Stimulated activated naive CD4-positive, alpha-beta T cell treated with Interleukin-2 at 50 U/mL for 16 hours (primary cell): ENCODE results near the gene SWI5.
"Not testable (repeated sequence)": the region's sequence is repeated elsewhere in the genome, so short reads cannot be mapped to it uniquely, and the experiment has no call there.

ENCODE experiments used
- DNase-seq: peaks from one replicate; lab custom pipeline; 2025; lab: John Stamatoyannopoulos, UW

The SWI5 gene

DNA sequence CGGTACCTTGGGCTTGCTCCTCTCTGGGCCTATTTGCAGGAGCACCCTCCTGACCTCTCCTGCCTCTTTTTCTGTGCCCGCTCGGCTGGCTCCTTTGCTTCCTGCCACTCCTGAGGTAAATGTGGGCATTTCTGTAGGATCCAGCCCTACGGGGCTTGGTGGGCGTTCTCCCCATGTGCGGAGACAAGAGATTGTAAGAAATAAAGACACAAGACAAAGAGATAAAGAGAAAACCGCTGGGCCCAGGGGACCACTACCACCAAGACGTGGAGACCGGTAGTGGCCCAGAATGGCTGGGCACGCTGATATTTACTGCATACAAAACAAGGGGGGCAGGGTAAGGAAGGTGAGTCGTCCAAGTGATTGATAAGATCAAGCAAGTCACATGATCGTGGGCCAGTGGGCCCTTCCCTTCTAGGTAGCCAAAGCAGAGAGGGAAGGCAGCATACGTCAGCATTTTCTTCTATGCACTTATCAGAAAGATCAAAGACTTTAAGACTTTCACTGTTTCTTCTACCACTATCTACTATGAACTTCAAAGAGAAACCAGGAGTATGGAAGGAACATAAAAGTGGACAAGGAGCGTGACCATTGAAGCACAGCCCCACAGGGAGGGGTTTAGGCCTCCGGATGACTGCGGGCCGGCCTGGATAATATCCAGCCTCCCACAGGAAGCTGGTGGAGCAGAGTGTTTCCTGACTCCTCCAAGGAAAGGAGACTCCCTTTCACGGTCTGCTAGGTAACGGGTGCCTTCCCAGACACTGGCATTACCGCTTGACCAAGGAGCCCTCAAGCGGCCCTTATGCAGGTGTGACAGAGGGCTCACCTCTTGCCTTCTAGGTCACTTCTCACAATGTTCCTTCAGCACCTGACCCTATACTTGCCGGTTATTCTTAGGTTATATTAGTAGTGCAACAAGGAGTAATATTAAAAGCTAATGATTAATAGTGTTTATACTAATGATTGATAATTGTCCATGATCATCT is 3.3 kb downstream of the SWI5 start:
- not testable (repeated sequence) for DNase-seq

DNA sequence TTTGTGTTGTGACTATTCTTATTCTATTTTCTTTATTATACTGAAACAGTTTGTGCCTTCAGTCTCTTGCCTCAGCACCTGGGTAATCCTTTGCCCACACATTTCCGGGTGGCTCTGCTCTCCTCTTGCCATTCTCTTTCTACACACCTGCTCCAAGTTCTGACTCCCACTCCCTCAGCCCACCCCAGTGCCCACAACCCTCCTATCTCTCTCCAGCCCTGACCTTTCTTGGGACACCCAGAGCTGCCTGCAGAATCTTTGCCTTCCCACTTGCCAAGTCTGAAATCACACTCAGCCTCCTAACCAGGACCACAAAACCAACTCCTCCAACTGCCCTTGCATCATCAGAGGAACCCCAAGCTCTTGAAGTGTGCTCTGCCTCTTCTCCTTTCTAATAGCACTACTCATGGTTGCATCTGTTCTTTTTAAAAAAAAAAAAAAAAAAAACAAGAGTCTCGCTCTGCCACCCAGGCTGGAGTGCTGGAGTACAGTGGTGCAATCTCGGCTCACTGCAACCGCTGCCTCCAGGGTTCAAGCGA is 4.1 kb downstream of the SWI5 start:
- DNase-seq, result no peak

DNA sequence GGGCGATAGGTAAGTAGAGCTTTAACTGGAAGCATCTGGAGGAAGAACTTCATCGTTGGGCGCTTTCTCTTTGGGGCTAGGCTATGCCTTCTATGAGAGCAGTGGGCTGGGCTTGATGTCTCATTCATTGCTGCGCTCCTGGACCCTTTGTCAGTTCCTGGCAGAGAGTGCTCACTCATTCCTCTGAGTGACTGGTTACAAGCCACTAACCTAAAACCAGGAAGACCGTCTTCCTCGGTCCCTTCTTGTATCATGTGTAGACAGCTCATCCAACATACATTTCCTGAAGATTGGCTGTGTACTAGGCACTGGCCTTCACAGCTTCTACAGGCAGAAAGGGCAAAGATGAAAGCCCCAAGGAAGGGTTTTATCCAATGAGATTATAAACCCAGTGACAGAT is 6.4 kb downstream of the SWI5 start:
- DNase-seq, result no peak

DNA sequence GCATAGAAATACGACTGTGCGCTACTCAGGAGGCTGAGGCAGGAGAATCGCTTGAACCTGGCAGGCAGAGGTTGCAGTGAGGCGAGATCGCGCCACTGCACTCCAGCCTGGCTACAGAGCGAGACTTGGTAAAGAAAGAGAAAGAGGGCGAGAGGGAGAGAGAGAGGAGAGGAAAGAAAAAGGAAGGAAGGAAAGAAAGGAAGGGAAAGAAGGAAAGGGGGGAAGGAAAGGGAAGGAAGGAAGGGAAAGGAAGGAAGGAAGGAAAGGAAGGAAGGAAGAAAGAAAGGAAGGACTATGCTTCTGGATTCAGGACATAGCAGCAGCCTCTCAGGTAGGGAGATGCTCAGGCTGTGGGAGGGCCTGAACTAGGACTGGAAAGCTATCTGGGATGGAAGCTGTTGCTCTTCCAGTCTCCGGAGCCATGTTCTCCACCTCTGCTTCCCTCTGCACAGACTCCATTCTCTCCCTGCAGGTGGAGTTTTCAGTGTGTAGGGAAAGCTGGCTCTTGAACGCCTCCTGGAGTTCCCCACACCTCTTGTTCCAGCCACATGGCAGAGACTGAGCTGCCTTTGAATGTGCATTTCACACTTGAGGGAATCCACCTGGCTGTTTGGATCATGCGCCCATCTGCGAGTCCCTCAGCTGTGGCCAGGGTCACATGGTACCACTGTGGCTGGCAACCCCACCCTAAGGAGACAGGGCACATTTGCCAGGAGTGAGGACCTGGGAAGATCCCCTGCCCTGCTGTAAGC is 9.1 kb downstream of the SWI5 start:
- no peak for DNase-seq

DNA sequence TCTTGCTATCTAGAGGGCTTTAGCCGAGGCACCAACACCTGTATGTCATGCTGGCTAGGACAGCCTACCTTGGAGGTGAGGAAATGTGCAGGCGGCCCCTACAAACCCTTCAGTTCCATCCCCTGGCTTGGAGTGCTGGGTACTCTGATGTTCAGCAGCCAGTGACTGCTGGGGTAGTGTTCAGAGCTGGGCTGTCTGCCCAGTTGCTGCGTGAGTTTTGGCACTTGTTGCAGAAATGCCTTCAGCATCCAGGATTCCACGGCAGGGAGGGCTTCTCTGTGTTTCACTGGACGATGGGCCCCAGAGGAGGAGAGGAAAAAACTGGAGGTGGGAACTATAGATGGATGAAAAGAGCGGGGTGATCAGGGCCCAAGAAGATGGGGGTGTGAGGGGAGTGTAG is 10.4 kb downstream of the SWI5 start:
- DNase-seq, result no peak

DNA sequence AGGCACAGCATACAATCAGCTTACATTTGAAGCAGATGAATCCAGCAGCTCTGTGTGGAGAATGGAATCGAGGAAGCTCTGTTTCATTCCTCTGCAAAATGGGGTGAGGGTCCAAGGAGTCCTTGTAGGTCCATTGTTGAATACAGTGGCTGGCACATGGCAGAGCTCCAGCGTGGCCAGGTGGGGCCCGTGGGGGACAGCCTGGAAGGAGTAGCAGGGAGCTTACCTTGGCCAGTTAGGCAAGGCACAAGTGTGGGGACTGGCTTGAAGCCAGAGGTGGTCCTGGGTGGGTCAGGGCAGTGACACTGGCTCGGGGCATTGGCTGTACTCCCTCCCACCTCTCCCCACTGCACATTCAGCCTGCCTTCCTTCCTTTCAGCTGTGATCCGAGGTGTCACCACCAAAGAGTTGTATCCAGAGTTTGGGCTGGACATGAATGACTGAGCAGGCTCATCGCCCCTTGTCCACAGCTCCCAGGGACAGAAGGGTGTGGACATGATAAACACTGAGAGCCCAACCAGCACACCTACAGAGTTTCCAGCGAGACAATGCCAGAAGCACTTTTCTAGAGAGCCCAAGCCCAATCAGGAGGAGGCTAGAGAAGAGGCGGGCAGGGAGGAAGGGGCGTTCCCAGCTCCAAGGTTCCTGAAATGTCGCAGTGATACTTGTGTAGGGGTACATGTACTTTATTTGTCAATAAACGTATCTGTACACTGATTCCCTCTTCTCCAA is 12.4 kb downstream of the SWI5 start:
- no peak for DNase-seq

DNA sequence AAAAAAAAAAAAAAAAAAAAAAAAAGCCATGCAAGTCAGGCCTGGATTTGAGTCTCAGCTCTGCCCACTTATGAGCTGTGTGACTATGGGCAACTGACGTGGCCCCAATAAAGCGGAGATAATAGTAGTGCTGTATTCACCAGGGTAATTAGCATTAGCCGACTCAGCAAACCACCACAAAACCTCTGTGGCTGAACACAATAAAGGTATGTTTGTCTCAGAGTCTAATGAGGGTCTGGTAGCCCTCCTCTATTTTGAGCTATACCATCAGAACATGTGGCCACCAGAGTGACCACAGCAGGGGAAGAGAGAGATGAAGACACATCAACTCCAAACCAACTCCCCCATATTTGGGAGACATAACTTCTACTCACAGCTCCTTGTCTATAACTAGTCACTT is 15.9 kb downstream of the SWI5 start:
- DNase-seq, result no peak

DNA sequence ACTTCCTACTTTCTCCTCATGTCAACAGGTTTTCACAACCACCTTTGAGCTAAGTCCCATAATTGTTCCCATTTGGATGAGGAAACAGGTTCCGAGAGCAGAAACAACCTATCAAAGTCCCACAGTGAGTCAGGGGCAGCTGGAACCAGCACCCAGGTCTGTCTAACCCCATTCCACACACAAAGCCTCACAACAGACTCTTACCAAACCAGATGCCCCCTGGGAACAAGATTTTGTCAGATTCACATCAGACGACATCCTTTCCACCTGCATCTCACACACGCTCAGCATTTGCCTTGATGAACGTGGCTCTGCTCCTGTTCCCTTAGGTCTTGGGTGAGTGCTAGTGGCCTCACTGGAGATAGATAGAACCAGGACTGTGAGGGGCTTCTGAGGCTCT is 17.0 kb downstream of the SWI5 start:
- no peak for DNase-seq

DNA sequence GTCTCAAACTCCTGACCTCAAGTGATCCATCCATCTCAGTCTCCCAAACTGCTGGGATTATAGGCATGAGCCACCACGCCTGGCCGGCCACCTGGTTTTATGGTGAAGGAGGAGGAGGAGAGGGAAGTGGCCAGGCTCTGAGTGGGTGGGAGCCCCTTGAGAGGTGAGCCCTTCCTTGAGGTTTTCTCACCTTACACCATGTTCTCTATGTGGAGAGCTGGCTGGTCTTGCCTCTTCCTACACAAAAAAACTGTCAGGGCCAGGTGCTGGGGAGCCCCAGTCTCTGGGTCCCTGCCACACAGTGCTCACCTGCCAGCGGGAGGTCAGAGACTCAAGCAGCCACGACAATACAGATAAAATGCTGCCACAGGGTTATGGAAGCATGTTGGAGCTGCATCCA is 18.1 kb downstream of the SWI5 start:
- DNase-seq, result no peak

DNA sequence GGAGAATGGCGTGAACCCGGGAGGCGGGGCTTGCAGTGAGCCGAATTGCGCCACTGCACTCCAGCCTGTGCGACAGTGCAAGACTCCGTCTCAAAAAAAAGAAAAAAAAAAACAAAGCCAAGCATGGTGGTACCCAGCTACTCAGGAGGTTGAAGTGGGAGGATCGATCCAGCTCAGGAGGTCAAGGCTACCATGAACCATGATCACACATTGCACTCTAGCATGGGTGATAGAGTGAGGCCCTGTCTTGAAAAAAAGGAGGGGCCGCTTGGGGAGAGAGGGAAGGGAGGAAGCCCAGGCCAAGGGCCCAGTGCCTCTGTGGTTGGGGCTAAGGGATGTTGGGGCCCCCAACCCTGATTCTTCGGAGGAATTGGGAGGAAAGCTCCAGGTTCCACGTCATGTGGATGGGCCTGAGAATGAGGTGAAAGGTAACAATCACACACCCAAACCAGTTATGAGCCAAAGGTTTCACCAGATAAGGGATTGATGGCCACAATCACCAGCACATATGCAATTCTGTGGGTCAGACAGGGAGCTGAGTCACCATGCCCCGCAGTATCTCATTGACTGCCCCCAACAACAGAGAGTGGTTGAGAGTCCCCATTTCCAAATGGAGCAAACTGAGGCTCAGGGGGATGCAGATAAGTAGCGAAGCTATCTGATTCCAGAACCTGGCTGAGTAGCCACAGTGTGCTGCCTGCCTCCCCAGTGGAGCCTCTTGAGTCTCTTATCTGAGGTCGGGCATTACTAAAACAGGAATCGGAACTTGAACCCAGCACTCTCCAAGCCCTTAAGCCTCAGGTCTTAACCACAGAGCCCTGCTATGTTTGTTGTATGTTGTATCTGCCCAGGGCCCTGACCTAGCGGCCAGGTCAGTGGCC is 20.5 kb downstream of the SWI5 start:
- no peak for DNase-seq

DNA sequence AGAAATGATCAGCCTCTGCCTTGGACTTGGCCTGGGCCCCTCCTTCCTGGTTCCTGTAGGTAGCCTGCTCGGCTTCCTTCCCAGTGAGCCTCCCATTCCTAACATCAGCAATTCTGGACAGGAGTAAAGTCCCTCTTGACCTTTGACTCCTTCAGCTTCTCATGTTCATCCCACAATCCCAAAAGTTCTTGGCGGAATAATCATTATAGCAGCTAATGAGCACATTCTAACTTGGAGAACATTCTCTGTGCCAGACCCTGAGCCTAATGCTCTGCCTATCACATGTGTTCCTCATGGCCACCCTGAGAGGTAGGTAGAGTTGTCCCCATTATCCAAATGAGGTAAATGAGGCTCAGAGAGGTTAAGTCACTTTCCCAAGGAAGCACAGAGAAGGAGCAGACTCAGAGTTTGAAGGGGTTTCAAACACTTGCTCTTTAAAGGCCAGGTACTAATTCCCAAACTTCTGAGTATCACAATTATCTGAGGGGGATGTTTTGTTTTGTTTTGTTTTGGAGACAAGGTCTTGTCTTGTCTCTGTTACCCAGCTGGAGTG is 21.2 kb downstream of the SWI5 start:
- no peak for DNase-seq

DNA sequence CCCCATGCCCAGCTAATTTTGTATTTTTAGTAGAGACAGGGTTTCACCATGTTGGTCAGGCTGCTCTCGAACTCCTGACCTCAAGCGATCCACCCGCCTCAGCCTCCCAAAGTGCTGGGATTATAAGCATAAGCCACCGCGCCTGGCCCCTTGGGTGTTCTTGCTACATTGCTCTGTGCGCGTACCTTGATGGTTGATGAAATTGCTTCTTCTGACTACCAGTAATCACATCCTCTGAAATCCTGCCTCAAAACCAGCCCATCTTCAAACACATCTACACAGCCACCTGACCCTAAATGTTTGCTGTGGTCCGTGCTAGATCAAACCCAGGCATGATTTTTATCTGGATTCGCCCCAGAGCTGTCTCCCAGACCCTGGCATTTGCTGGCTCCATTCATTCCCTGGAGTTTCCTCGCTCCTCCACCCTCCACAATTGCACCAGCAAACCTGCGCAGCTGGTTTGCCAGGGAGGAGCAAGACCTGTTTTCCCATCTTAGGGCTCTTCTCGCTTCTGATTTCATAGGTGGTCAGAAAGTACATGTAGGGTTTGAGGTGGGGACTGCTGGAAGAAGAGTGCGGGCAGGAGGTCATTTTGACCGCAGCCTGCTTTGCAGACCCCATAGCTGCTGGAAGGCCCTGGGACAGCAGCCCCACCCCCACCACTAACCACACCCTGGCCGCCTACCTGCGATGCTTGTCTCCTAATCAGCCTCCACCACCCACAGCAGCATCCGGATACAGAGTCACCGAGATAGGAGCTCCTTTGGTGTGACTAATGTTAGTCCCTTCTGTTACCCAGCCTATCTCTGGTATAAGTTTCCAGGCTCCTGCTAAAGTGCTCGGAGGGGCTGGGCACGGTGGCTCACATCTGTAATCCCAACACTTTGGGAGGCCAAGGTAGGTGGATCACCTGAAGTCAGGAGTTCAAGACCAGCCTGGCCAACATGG is 22.7 kb downstream of the SWI5 start:
- DNase-seq, result no peak

DNA sequence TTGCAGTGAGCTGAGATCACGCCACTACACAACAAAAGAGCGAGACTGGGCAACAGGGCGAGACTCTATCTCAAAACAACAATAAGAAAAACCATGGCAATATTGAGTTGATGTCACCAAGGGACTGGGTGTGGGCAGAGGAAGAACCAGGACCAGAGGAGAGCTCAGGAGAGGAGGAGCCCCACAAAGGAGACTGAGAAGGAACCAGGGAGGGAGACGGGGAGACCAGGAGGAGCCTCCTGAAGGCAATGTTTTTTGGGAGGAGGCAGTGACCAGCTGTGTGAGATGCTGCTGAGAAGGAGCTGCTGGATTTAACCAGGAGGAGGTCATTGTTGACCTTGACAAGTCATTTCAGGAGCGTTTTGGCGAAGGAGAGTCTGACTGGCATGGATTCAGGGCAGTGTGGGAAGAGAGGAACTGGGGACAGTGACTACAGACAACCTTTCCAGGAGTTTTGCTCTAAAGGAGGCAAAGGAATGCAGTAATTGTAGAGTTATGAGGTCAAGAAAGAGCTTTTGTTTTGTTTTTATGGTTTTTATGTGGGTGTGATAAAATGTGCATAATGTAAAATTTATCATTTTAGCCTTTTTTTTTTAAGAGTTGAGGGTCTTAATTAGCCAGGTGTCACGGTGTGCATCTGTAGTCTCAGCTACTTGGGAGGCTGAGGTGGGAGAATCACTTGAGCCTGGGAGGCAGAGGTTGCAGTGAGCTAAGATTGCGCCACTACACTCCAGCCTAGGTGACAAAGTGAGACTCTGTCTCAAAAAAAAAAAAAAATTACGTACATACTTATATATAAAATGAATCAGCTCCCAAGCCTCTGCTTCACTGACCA is 28.3 kb downstream of the SWI5 start:
- no peak for DNase-seq

DNA sequence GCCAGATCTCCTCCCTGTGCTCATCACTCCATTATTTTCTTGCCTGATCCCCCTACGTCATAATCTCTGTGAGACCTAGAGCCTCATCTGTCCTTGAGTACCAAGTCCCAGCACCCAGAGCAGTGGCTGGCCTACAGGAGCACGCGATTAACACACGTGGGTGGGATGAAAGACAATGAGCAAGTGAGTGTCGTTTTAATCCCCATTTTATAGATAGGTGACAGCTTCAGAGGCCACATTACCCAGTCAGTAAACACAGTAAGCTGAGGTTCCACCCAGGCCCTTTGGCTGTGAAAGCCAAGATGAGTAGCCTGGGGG is 28.9 kb downstream of the SWI5 start:
- DNase-seq, result no peak

DNA sequence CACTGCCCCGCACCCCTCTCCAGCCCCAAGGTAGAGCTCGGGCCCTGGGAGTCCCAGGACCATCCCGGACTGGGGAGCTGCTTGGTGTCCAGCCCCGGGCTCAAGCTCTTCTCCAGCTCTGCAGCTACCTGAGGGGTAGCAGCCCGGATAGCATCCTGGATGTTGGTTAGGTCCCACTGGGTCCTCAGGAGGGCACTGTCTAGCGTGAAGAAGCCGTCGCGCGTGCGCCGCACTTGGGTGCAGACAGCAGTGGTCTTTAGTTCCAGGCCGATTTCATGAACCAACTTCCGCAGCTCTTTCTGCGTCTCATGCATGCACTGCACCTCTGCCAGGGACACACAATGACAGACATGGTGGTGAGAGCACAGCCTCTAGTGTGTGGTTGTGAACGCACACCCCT is 33.5 kb downstream of the SWI5 start:
- no peak for DNase-seq

DNA sequence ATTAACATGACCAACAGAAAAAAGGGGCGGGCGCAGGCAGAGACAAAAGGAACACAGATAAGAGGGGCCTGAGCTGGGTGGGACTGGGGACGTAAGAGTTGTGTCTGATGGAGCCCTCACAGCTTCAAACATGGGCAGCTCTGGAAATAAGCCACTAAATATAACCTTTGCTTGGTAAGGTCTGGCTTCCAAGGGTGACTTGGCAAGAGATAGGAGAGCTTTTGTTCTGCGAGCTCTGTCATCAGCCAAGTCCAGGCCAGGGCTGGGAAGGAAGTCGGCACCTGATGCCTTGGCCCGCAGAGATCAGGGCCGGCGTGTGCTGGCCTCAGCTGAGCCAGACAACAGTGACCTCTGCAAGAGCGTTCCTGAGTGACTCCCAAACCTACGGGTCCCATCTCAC is 34.4 kb downstream of the SWI5 start:
- no peak for DNase-seq

DNA sequence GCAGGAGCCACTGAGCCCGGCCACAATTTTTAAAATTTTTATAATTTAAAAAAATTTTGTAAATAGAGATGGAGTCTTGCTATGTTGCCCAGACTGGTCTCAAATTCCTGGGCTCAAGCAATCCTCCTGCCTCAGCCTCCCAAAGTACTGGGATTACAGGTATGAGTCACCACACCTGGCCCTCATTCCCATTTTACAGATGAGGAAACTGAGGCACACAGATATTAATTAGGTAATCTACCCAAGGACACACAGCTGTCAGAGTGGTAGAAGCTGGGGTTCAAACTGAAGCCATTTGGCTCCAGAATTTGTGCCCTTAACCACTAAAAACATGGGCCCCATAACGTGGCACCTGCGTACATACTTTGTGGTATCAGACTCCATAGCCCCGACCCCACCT is 38.6 kb downstream of the SWI5 start:
- DNase-seq, result no peak

DNA sequence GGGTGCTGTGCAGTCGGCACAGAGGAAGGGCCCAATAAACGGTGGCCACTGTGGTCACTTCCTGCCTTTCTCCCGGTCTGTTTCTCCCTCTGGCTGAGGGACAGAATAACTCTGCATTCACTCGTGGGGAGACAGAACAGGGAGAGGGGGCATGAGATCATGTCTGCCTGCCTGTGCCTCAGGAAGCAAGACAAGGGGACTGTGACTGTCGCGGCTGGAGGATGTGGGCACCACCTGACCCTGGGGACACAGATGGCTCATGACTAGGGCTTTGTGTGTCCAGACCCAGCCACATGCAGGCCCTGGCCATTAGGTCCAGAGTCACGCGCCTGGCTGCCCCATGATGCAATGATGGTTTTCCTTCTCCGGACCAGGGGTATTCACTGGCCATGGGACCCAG is 40.3 kb downstream of the SWI5 start:
- DNase-seq, result no peak

DNA sequence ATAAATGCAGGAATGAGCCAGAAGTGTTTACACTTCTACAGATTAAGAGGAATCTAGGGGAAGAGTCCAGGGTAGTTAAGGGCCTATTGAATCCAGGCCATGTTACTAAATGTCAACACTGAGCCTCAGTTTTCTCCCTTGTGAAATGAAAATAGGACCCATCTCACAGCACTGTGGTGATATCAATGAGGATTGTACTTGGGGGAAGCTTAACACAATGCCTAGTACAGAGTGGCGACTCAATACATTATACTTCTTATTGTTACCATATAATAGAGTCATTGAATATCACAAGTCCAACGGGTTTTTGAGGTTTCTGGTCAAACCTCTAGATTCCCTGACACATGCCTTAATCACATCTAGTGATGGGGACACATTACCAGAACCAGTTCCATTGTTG is 41.6 kb downstream of the SWI5 start:
- no peak for DNase-seq
